ENCODE data around the gene CROCC2.

CROCC2 gene

DNA sequence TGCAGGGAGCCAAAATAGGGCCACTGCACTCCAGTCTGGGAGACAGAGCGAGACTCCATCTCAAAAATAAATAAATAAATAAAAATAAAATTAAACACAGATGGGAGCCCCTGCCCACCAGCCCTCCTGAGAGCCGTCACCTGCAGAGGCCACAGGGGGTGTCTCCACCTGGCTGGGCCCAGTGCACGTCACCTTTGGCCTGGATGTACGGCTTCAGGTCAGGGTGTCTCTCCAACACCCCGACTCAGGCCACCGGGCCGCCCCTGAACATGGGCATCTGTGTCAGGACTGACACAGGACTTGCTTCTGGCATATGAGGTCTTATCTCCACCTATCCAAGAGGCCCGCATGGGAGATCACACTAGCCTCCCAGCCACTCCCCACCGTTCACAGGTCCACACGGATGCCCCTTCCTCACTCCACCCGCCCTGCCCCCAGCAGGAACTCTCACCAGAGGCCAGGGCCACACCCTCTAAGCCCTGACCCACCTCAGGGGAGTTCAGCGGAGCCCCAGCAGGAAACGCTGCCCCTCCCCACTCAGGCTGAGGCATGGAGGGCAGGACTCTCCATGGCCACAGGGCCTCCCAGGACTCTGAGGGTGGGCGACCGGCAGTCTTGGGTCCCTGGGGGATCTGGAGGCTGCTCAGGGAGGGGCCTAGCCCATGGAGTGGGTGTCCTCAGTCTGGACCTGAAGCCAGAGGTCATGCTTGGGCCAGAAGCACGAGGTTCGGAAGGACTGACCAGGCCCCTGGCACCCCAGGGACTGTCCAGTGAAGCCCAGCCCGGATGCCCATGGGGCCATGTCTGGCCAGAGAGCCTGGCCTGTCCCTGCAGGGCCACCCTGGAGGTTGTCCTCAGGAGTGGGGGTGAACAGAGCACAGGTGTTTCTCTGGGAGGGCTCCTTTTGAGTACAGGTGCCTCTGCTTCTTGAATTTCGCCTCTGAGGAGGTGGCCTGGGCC lies 1.6 kb upstream of the CROCC2 start:
- in situ Hi-C loops (cut with MboI; ENCODE audit: low sequenced_read_pairs), result no loop called here

DNA sequence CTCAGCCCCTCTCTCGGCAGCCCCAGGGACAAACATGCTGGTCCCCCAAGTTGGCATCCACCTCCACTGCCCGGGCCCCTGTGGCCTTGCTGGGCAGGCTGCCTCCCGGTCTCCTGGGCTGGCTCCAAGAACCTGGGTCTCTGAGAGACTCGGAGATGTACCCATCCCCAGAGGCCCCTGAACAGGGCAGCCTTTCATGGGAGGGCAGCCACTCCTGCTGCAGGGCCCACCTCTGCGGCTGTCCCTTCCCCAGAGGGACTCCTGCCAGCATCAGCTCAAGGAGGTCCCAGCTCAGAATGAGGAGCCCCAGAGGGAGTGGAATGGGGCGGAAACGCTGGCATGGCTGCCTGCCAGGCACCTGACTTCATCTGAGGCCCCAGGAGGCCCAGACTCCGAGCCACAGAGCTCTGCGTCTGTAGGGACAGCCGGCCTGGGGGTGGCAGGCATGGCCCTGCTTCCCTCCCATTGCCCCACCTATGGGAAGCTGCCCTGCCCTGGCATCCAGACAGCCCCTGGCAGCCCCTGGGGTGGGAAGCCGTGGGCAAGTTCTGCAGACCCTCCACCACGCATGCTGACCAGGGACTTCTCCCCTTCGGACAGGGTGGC lies 857 bp upstream of the CROCC2 start:
- in situ Hi-C loops (cut with MboI; ENCODE audit: low sequenced_read_pairs), result no loop called here

- in situ Hi-C loops (cut with MboI; ENCODE audit: low sequenced_read_pairs), result no loop called here
These were observed 915 bp downstream of the CROCC2 start for GRCh38 chr2:240906911-240907590.

GRCh38 chr2:240909216-240909974 lies 3.3 kb downstream of the CROCC2 start:
- in situ Hi-C loops (cut with MboI; ENCODE audit: low sequenced_read_pairs), result no loop called here

GRCh38 chr2:240911641-240912265 lies 5.6 kb downstream of the CROCC2 start:
- in situ Hi-C loops (cut with MboI; ENCODE audit: low sequenced_read_pairs), result no loop called here

GRCh38 chr2:240912878-240913809 lies 7.0 kb downstream of the CROCC2 start:
- in situ Hi-C loops (cut with MboI; ENCODE audit: low sequenced_read_pairs), result no loop called here

DNA sequence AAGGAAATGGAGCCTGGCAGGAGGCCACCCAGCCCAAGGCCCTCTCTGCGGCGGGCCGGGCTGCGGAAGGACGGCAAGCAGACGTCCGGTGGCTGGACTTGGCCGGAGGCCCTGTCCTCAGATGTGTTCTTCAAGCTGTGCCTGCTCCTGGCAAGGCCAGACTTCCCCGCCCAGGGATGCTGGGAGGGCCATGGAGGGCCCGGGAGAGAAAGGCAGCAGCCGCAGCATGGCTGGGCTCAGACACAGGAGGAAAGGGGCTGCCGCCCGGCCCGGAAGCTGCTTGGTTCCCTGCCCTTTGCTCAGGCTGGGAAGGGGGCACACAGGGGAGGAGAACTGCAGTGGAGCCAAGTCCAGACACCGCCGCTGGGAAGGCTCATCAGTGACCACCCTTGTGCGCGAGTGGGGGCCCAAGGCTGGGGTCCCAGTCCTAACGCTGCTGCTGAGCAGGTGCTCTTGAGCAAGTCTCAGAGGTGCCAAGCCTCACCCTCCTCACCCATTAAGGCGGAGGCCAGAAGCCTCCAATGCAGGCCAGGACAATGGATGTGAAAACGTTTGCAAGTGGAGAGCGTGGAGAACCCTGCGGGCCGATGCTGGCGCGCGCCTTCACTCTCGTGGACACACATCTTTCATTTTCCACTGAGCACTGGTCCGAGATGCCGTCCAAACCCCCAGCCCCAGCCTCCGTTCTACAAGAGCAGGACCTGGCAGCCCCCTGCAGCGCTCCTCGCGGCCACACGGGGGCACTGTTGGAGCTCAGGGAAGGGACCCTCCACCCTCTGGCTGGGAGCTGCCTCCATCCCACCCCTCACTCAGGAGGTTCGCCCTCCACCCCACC lies 7.9 kb downstream of the CROCC2 start:
- in situ Hi-C loops (cut with MboI; ENCODE audit: low sequenced_read_pairs), result no loop called here

- in situ Hi-C loops (cut with MboI; ENCODE audit: low sequenced_read_pairs), result no loop called here
These were observed 8.7 kb downstream of the CROCC2 start for GRCh38 chr2:240914645-240915525.

DNA sequence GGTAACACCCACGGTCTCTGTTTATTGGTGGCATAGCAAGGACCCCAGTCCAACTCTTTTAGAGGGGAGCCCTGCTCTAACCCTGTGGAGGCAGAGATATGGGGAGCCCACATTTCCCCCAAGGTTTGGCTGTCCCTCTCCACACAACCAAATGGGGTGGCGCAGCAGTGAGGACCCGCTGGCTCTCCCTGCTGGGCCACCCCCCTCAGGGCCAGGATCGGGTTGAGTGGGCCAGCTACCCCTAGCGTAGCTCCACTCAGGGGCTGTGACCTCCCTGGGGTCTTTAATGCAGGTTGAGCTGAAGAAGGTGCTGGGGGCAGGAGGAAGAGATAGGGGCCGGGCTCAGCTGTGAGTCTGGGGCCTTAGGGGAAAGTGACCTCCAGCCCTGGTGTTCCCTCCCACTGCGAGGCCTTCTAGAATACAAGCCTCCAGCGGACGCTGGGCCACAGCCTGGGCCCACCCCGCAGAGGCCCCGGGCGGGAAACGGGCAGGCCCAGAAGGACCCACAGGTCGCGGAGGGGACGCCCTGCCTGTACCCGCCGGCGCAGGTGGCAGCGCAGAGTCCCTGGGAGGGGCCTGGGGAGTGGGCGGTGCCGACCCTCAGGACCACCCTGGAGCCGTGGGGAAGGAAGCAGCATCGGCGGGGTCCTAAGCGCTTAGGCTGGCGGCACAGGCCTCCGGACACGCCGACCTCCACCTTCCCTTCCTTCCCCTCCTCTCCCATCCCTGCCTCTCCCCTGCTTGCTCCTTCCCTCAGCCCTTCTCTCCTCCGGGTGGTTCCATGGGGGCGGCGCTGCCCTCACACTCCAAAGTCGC lies 9.6 kb downstream of the CROCC2 start:
- in situ Hi-C loops (cut with MboI; ENCODE audit: low sequenced_read_pairs), result no loop called here

DNA sequence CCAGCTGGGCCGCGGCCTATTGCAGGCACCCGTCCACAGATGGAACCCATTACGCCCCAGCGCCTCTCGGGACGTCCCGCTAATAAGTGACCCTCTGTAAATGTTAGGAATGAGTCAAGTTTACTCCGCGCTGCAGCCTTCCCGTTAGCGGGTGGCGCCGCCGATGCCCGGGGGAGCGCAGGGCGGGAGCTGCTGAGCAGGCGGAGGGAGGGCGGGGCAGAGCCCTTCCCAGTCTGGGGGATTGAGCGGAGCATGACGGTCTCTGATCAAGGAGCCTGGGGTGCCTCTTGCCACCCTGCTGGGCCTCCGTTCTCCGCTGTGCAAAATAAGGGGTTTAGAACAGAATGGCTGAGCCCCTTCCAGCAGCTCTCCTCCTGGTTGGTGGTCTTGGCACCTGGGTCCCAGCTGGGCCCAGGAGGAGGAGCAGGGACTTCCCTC lies 10.5 kb downstream of the CROCC2 start:
- in situ Hi-C loops (cut with MboI; ENCODE audit: low sequenced_read_pairs), result no loop called here

- in situ Hi-C loops (cut with MboI; ENCODE audit: low sequenced_read_pairs), result no loop called here
These were observed 11.0 kb downstream of the CROCC2 start for GRCh38 chr2:240917009-240917683.

- in situ Hi-C loops (cut with MboI; ENCODE audit: low sequenced_read_pairs), result no loop called here
These were observed 11.6 kb downstream of the CROCC2 start for GRCh38 chr2:240917684-240918257.

DNA sequence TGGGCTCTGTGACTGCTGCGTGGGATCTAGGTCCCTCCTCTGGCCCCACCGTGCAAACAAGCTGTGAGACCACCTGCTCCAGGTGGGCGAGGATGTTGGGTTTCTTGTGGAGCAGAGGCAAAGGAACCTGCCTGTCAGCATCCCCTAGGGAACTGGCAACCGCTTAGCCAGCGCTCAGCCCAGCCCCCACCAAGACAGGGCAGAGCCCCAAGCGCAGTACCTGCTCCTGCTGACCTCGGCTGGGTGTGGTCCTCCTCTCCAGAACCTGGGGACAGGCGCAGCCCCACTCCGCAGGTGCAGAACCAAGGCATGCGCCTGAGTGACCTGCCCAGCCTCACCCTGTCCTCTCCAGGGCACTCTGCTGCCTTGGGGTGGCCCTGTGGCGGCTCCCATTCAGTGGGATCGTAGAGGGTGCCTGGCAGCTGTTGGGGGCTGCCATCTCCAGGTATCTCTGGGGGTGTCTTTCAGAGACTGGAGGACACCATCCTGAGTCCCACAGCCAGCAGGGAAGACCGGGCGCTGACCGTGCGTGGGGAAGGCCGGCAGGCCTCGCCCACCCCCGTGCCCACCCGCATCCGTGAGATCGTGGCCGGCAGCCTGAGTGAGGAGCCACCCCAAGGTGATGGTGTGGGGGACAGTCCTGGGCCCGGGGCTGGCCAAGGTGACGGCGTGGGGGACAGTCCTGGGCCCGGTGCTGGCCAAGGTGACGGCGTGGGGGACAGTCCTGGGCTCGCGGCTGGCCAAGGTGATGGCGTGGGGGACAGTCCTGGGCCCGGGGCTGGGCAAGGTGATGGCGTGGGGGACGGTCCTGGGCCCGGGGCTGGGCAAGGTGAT lies 12.3 kb downstream of the CROCC2 start:
- in situ Hi-C loops (cut with MboI; ENCODE audit: low sequenced_read_pairs), result no loop called here

DNA sequence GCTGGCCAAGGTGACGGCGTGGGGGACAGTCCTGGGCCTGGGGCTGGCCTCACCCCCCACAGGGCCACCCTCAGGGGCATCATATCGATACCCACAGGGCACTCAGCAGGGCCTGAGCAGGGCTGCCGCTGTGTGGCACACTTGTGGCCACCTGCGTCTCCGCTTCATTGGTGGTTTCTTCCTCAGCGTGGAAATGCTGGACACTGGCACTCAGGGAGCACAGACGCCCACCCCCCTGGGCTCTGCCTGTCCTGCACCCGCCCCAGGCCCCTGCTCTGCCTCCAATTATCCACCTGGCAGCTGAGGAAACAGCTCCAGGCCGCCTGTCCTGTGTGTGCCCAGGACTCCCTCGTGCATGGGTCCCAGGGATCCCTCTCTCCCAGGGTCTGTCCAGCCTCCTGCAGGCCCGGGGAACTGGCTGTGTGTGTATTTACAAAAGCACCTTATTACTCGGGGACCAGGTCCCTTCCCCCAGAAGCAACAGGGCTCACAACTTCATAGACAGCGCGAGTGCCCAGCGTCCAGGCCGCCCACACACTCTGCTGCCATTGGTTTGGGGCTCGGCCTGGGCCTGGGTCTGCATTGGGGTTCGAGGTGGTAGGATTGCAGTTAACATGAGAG lies 13.1 kb downstream of the CROCC2 start:
- in situ Hi-C loops (cut with MboI; ENCODE audit: low sequenced_read_pairs), result no loop called here
